Glomerular visceral epithelial cell (primary cell): Measurements from ENCODE around the gene DLX6.

ENCODE experiments used
- DNase-seq: peaks from one replicate; pipeline ENCODE4 v3.0.0-alpha.2; 2016; ENCODE audit errors: extremely low spot score

Gene DLX6

DNA sequence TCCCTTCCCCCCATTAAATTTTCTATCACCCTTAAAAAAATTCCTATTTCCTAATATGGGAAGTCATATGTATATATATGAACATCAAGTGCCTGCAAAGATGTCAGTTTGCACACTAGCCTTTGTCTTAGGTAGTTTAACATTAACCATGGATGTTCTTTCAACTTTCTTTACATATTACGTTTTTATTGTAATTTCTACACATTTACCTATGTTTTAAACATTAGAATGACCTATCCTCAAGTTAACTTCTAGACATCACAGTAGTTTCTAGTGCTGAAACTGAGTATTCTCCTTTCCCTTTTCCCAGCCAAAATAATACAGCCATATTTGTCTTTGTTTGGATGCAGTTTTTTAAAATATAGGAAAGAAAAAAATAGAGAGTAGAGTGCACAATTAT is 5.8 kb downstream of the DLX6 start:
- DNase-seq = no peak

DNA sequence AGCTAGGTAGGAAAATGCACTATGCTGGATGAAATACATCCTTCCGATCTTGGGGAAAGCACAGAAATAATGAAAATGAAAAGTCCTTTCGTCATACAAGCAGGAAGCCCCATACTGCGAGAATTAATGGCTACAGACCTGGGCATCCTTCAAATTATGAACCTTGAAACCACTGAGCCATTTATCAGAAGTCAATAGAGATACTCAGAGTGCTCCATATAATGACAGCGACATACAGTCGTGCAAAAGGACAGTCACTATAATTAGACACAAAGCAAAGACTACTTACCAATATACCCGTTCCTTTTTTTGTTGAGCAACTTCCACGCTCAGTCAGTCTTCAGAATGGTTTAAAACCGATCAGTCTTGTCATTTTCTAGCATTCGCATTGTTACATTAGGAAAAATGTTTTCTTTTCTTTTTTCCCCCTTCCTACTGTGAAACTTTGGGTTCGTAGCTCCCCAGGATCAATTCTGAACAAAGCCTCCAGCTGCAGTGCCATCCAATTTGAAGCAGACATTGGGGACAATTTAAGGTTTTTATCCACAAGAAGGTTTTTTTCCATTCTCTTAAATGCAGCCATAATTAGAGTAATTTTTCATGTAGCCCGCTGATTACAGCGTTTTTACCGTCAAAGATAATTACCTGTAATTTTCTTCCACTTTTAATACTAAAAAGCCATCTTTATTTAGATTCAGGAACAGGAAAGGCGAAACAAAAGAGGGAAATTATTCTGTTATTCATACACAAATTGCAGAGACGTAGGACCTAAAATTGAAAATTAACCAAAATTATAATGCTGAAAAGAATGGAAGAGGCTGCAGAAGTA is 6.4 kb downstream of the DLX6 start:
- DNase-seq = no peak

DNA sequence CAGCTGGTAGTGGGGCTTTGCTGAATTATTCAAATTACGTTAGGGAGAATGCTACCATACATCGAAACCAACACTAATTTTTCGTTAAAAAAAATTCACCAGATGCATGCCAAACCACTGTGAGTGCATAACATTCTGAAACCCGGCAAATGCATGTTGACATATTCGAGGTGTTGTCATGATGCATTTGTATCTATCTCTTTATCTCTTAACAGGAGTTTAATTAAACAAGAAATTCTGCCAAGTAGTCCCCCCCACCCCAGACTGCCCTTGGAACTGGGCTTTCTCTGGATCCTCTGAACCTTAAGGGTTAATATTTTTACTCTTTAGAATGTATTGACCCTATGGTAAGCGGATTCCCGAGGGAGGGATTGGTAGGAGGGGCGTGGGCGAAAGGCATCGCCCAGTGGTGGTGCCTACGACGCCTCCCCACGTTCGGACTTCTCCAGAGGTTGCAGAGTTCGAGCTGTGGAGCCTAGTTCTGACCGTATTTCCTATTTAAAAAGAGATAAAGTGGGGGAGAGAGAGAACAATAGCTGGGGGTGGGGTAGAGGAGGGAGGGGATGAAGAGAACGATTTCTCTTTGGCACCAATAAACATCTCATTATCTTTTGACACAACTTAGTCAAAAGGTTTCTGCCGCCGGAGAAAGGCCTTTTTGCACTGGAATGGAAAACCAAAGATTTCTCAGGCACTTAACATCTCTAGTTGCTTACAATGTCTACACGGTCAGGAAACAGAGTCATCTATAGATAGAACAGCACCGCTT is 7.2 kb downstream of the DLX6 start:
- DNase-seq = no peak

DNA sequence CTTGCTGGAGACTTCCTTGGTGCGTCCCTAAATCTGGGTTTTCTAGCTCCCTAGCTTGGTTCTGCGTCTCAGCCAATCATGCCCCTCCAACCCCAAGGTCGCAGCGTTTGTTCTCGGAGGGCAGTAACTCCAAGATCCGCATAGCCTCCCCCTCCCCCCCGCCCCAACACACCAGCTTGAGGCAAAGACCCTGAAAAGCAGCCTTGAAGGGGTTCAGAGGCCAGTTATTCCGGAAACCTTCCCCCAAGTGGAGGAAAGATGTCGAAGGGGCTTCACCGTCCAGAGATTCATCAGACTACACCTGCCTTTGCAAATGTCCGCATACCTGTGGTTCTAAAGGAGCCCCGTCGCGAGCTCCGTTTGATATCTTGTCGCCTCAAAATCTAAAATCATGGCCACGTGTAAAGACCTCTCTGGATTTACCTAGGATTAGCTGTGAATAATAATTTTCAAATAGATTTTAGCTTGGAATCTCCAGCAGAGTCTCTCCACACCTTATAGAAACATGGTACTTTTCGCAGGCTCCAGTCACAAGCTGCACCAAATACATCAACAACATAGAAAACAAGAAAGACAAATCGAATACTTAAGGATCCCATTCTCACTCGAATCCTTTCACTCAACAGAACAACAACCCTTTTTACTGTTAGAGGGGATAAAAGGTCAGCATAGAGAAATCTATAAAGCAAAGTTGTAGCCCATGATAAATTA is 7.9 kb downstream of the DLX6 start:
- DNase-seq = no peak

DNA sequence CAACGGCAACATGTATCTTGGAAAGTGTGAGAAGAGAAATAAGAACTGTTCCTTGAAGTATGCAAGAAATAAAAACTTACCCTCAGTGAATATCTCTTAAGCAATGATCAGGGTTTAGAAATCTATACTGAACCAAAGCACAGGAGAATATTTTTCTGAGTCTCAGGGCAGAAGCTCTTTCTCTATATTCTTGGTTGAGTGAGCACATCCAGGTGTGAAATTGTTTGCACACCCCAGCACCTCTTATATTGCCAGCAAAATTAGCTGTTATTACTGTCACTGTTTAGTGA is 8.4 kb downstream of the DLX6 start:
- no peak for DNase-seq

DNA sequence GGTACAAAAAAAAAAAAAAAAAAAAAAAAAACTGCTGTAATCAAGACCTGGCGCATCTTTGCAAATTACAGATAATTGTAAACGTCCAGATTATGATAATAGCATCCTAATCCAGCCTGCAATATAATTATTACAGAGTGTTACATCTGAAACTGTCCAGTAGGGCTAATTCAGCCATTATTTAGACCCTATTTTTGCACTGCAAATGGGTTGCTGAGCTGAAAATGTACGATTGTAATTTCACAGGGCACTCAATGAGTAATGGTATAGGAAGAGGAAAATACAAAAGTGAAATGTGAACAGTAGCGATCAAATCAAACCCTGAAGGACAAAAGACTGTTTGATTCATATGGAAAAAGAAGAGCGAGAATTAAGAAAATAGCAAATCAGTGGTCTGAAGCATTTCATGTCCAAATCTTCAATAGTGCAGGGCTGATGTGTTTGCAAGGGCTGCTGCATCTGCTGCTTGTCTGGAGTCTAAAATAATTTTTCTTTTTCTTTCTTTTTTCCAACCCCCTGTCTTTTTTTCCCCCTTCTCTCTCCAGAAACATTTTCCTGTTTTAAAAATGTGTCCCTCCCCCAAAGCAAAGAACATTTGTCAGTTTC is 8.9 kb downstream of the DLX6 start:
- DNase-seq = no peak

DNA sequence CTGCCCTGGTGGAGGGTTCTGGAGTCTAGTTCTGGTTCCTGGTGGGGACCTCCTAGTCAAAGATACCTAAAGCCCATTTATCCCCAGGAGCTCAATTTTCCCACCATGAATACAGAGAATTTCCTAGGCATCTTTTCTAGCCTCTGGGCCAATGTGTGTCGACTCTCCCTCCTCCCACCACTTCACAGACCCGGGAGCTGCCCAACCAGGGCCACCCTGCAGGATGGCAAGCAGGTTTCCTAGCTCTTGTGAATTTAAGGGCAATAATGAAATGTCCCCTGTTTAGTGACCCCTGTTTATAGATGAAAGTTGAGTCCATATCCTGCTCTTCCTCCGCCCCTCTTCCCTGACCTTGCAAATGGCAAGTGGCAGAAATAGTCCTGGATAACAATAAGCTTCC is 9.9 kb downstream of the DLX6 start:
- no peak for DNase-seq

DNA sequence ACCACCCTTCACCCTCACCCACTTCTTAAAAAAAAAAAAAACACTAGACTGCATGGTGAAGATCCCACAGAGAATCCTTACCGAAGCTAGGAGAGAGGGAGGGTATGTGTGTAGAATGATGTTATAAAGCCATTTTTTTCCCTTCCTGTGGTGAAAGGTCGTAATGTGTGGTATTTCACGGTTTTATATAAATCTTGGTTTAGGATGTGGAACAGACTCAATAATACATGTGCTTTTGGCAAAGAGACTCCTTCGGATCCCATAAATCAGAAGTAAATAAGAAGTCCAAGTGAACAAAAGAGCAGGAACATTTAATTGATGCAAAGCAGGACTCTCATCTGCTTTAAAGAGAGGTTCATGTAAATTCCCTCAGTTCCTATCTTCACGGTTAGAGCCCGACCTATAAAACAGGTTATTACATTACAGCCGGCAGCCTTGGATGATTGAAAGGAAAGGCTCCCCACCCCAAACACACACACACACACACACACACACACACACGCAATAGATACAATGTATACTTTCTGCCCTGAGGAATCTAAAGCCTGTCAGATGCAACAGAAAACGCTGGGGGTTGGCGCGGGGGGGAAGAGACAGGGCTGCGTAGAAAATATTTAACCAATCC is 10.5 kb downstream of the DLX6 start:
- no peak for DNase-seq

DNA sequence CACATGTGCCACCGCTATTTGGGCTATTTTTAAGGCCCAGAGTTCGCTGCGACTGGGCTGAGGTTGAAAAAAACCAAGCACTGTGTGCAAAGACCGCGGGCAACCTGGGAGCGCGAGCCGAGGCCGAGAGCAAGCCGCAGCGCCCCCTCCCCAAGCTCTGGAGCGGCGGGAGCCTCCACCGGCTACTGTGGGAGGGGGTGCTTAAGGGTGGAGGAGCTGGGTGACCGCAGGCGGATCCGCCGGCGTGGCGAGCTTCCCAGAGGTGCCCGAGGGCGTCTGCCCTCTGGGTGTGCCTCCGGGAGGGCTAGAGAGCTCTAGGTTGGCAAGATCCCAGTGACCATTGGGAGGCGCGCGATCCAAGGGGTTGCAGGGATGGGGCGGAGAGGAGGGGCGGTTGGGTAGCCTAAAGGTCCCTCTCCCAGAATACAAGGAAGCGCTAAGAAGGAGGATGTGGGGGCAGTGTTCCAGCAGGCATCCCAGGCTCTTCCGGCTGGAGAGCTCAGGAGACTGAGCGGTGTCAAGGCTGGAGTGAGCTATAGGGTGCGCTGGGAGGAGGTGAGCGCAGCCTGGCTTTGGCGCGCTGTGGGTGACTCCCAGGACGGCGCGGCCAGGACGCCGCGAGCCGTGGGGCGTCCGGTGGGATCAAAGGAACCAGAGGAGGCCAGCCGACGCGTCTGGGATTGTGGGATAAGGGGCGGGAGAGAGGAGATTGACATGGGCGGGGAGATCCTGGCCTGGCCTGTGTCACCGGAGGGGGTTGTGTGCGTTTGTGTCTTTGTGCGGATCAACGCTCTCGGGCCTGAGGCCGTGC is 11.2 kb downstream of the DLX6 start:
- DNase-seq = no peak

DNA sequence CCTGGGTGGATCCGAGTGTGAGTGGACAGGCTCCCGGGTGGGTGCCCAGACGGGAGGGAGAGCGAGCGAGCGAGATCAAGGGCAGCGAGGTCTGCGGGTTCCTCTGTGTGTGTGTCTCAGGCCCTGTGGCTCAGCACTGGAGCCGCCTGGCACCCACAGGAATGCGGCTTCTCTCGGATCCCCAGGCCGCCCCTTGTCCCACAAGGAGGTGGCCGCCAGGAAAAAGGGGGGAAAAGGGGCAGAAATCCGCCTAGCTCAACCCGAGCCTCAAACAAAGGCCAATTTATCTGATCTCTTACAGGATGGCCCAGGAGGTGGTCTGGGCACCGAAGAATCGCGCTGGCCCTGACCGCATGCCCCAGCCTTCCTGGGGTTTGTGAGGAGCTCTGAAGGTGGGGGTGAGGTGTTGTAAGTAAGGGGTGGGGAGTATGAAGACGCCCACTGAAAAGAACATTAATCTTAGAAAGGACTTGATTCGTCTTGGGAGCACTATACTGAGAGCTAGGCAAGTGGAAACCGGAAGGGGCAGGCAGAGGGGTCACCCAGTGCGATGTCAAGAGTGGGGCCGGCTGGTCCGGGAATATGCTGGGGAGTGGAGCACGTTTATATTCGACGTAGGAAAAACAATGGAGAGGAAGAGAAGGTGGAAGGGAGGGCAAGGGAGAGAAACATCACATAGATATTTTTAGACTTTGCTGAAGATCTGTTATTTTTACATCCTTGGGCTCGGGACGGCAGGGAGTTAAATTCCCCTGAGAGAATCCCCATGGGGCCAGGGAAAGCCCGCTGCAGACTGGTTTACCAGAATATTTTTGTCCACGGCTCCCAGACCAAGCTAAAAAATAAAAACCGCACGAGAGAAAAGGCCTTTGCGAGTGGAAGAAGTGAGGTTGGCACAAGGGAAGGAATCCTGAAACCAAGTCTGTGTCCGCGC is 12.1 kb downstream of the DLX6 start:
- DNase-seq = no peak

DNA sequence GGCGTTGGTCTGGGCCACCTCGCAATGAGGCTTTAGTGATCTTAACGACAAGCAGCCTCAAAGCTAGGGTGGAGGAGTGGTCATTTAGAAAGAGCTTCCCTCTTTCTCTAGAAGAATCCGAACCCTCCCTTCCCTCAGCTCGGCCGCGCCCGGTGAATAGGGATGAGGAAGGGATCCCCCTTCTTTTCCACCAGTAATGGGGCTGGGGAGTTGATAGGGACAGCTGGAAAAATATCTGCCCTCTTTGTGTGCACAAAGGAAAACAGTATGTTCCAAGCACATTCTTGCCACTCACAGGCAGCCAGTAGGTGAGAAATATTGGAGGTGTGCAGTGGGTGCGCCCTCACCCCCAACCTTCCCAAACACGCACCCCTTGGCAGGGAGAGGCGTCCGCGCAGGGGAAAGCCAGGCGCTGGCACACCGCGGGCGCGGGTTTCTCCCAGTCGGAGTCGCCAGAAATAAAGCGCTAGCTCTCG is 12.8 kb downstream of the DLX6 start:
- DNase-seq = no peak

DNA sequence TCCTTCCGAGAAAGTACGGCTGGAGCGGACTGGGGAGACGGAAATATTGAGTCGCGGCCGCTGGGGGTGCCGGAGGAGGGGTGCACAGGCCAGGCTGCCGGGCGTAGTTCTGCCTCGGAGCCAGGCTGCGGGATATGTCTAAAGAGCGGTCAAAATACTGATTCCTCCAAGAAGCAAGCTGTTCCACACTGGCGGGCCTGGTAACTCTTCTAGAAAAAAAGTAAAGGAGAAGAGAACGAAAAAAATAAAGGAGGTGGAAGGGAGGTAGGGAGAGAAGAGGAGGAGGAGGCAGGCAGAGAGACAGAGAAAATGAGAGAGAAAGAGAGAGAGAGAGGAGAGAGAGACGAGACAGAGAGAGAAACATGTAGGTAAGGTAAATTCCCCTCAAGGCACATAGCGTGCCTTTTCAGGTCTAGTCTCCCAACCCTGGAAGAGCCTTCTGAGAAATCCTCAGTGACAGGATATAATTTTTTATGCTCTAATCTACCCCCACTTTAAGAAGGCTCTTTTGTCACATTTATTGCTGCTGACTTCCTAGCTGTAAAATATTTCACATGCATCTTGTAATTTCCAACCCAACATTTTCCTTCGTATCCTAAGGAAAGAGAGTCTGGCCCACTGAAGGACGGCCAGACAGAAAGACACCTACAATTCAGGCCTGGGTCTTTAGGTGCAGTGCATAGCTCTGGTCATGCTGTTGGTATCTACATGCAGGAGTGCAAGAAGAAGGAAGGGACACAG is 13.6 kb downstream of the DLX6 start:
- DNase-seq = no peak

DNA sequence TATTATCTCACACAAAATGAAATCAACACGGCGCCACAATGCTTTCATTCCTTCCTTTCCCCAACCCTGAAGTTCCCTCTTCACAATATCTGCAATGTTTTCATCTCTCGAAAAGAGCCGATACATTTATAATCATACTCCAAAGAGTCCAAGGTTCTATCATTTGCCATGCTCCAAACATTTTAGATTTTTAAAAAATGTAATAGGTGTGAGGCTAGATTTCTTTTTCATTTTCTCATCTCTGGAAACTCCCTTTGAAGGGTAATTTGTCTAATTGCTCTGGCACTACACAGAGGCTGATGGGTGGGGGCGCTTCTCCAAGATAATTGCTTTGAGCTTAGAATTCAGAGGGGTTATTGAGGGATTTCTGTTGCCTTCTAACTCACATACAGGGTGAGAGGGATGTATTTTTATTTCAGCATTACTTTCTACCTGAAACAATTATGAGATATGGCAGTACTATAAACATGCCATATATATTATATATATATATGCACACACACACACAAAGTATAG is 14.4 kb downstream of the DLX6 start:
- no peak for DNase-seq

DNA sequence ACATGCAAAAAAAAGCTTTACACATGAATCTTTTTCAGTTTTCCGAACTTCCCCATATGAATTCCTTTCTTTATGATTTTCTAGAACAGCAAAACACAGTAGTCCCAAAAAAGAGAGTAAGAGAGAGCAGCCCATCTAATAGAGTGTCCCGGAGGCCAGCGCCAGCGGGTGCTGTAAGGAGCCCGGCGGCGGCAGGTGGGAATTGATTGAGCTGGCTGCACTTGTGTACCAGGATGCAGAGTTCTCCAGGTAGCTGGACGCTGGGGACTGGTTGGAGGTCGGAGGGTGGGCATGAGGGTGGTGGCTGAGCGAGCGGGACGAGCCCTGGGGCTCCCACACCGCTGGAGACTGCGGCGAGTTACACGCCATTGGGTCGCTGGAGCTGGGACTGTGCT is 15.2 kb downstream of the DLX6 start:
- DNase-seq = no peak

DNA sequence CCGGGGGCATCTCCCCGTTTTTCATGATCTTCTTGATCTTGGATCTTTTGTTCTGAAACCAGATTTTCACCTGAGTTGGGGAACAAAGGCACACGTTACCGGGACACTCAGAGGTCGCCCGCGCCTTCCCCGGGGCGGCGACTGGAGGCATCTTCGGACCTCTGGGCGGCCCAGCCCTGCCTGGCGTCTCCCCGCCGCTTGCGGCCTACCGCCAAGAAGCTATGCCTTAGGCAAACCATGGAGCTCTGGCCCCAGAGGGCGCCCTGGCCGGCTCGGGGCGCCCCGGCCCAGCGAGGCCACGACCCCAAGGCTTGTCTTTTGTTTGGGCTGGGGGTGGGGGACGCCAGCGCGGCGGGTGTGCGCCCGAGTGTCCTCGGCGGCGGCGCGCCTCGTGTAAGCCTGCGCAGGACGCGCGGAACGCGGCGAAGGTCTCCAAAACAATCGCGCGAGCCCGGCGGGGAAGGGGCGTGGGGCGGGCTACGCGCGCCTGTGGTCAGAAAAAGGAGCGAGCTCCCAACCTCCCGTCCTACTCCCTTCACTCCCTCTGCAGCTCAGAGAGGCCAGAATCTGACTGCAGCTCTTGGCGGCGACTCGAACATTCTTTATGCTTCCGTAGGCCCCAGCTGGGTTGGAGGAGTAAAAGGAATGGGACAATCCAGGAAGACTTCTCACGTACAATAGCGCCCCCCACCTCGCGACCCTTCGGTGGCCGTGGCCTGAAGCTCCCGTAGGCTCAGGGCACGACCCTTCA is 15.8 kb downstream of the DLX6 start:
- no peak for DNase-seq

DNA sequence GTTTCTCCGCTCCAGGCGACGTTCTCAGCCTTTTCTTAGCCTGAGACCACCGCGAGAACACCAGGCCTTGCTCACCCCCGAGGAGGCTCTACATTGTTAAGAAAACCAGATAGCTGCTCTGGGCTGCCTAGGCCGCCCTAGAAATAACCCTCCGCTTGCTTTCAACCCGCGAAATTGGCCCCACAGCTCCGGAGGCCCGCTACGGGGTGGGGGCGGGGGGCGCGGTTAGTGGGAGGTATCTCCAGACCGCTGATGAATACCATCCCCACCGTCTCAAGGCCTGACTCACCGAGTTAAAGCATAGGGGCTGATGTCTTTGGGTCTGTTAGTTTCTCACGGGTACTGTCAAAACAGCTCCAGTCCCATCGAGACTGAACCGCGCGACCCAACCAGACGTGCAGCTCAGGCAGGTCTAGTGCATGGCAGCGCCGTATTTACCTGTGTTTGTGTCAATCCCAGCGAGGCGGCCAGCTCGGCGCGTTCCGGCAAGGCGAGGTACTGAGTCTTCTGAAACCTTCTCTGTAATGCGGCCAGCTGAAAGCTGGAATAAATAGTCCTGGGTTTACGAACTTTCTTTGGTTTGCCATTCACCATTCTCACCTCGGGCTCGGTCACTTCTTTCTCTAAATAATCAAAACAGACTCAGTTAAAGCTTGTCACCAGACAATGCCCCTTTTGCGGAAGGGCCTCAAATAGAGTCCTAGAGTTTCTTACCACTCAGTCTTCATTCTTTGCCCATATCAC is 16.6 kb downstream of the DLX6 start:
- no peak for DNase-seq

DNA sequence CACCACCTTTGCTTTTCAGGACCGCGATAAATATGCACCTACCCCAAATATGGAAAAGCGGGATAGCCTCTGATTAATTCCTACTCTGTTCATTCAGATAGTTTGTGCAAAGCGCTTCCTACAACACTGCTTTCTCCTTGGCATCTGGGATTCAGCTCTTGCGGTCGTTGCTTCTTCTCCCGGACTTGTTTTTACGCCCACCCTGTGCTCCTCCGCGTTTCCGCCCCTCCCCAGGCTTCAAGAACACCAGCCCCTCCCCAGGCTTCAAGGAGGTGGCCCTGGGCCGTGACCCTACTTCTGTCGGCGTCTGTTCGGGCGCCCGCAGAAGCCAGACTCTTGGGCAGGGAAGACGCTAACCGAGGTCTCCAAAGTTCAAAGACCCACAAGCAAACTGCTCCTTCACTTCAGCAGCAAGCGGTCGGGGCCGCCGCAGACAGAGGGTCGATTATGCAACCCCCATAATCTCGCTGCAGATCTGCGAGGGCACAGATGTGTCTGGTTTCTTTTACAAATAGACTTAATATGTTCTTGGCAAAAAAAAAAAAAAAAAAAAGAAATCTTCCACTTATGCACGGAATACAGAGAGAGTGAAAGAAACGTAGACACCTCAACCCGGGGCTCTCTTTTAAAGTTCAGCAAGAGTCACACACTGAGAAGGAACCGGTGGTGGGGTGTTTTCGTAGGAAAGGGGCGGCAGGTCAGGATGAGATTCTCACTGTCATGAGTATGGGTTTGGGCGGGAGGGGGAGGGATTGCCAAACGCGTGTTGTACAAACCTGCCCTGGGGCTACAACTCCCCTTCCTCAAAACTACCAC is 17.3 kb downstream of the DLX6 start:
- DNase-seq = no peak
